GM21526 (cell line): Measurements from ENCODE around the gene CRIM1.

Source experiments
- ATAC-seq: cut with Tn5 transposase; IDR thresholded peaks from one replicate; pipeline ENCODE4 v1.9.1; 2021; ENCODE audit warnings: moderate library complexity; ENCODE audit not compliant: unreplicated experiment, low FRiP score

The CRIM1 gene

GRCh38 chr2:36502081-36502480, 146.5 kb downstream of the CRIM1 start:
- ATAC-seq = no peak

- ATAC-seq = peak; percentile 96
These were observed 151.8 kb downstream of the CRIM1 start for GRCh38 chr2:36507408-36507812.

- ATAC-seq = no peak
These were observed 153.5 kb downstream of the CRIM1 start for GRCh38 chr2:36509075-36509474.

GRCh38 chr2:36511858-36512603, 156.5 kb downstream of the CRIM1 start:
- ATAC-seq = no peak

- ATAC-seq = no peak
These were observed 157.1 kb downstream of the CRIM1 start for GRCh38 chr2:36512705-36513104.

GRCh38 chr2:36513661-36514060, 158.1 kb downstream of the CRIM1 start:
- ATAC-seq = no peak

- no peak for ATAC-seq
These were observed 160.0 kb downstream of the CRIM1 start for GRCh38 chr2:36515538-36515937.

- ATAC-seq = no peak
These were observed 160.7 kb downstream of the CRIM1 start for GRCh38 chr2:36516136-36516870.

- ATAC-seq = no peak
These were observed 164.9 kb downstream of the CRIM1 start for GRCh38 chr2:36520431-36520830.

GRCh38 chr2:36523153-36523552, 167.6 kb downstream of the CRIM1 start:
- ATAC-seq = no peak

- no peak for ATAC-seq
These were observed 169.7 kb downstream of the CRIM1 start for GRCh38 chr2:36525245-36525644.

GRCh38 chr2:36526226-36526625, 170.6 kb downstream of the CRIM1 start:
- ATAC-seq = no peak

GRCh38 chr2:36528274-36528673, 172.7 kb downstream of the CRIM1 start:
- peak; percentile 62 for ATAC-seq

GRCh38 chr2:36528766-36529392, 173.3 kb downstream of the CRIM1 start:
- ATAC-seq = peak; percentile 9

- ATAC-seq = peak; percentile 71
These were observed 174.8 kb downstream of the CRIM1 start for GRCh38 chr2:36530178-36530982.

- no peak for ATAC-seq
These were observed 175.4 kb downstream of the CRIM1 start for GRCh38 chr2:36530983-36531354.

GRCh38 chr2:36534275-36534799, 178.8 kb downstream of the CRIM1 start:
- no peak for ATAC-seq

GRCh38 chr2:36535099-36535498, 179.5 kb downstream of the CRIM1 start:
- no peak for ATAC-seq

GRCh38 chr2:36536776-36537175, 181.2 kb downstream of the CRIM1 start:
- ATAC-seq = no peak

GRCh38 chr2:36538335-36538734, 182.8 kb downstream of the CRIM1 start:
- ATAC-seq = no peak

- no peak for ATAC-seq
These were observed 184.1 kb downstream of the CRIM1 start for GRCh38 chr2:36539631-36540030.
